Lung (tissue), 12 donors: ENCODE measurements around the gene HSPB3. TPM values are rescaled to one million over a fixed set of nuclear protein-coding genes. Genes with fewer than 3 reads are reported as not detected.
A peak's percentile ranks its signal among the peaks of the same experiment; 100 is the strongest.

Experiments
- ATAC-seq: fragments of 200-7000 bp; cut with Tn5 transposase; one replicate; pipeline ENCODE4 v1.9.1; 2020; ENCODE audit warnings: moderate number of reproducible peaks; ENCODE audit not compliant: insufficient read depth, low FRiP score
- DNase-seq, 3 donors: peaks; one replicate each; pipeline ENCODE4 v3.0.0-alpha.2; 2013 to 2017
- H3K27ac ChIP-seq, 2 donors: one replicate each; pipeline ENCODE4 v1.5.1; 2013; ENCODE audit warnings: mild to moderate bottlenecking in 2 of 2, moderate library complexity in 2 of 2, control low read depth in 1 of 2, inconsistent platforms in 1 of 2, low read depth in 1 of 2, low read length in 1 of 2
- H3K27me3 ChIP-seq, 3 donors: one replicate each; pipeline ENCODE4 v1.5.1; 2013; ENCODE audit warnings: low read length in 2 of 3; ENCODE audit not compliant: control insufficient read depth in 3 of 3, insufficient read depth in 3 of 3
- H3K36me3 ChIP-seq, 4 donors: one replicate each; pipeline ENCODE4 v1.5.1; 2013; ENCODE audit warnings: low read length in 4 of 4, mild to moderate bottlenecking in 1 of 4, moderate library complexity in 1 of 4; ENCODE audit not compliant: control insufficient read depth in 4 of 4, insufficient read depth in 4 of 4
- H3K4me1 ChIP-seq, 5 donors: one replicate each; pipeline ENCODE4 v1.5.1; 2013; ENCODE audit warnings: low read length in 5 of 5, mild to moderate bottlenecking in 2 of 5, moderate library complexity in 1 of 5; ENCODE audit not compliant: control insufficient read depth in 5 of 5, insufficient read depth in 5 of 5
- H3K4me3 ChIP-seq: one replicate; pipeline ENCODE4 v1.5.1; 2013; ENCODE audit warnings: mild to moderate bottlenecking, control low read depth, moderate library complexity
- H3K9ac ChIP-seq, 2 donors: one replicate each; pipeline ENCODE4 v1.5.1; 2013; ENCODE audit warnings: low read length in 2 of 2, control low read depth in 1 of 2; ENCODE audit not compliant: insufficient read depth in 1 of 2
- H3K9me3 ChIP-seq, 4 donors: one replicate each; pipeline ENCODE4 v1.5.1; 2013; ENCODE audit warnings: low read length in 3 of 4, mild to moderate bottlenecking in 1 of 4, moderate library complexity in 1 of 4; ENCODE audit not compliant: control insufficient read depth in 4 of 4, insufficient read depth in 3 of 4
- CTCF ChIP-seq: IDR thresholded peaks from 2 replicates; pipeline ENCODE4 v1.5.1; 2012; ENCODE audit warnings: mild to moderate bottlenecking; ENCODE audit errors: control extremely low read depth, extremely low read depth
- WGBS, 2 donors: extraction: QIAGEN DNeasy Blood & Tissue Kit; methylation state at CpG; one replicate each; pipeline ENCODE4 v1.1.7; 2013; 5-methylcytosine and 5-hydroxymethylcytosine counted together
- polyA plus RNA-seq, 2 donors: library from polyadenylated mRNA; stranded (reverse); fragments of 200-250 nt; gene quantifications; one replicate each; pipeline ENCODE4 v1.2.1, GENCODE V29; 2013
- total RNA-seq, 2 donors: library from RNA; depleted of rRNA in 1 of 2; stranded (reverse); fragments of >200 nt in 1 of 2; gene quantifications; one replicate each; pipeline ENCODE4 v1.2.1, GENCODE V29; 2014 to 2021
- donor health status: control.
- donor health status: control.
- donor health status: Bipolar disorder and iron deficiency.
- donor health status: healthy.
- donor health status: DM: yes; HTN: yes; CAD: no.

Gene HSPB3
- total and polyA plus RNA-seq, 4 donors: 0.47 to 1.7 (median 1.5) TPM; not detected in 1

GRCh38 chr5:54462281-54462680, 6.8 kb downstream of the HSPB3 start:
- H3K4me1 ChIP-seq: peaks cover under 1 to 5% (median 4%) of the 10 kb centered on the region in 5 donors
- no peak overlapping the region for H3K9ac ChIP-seq
- no peak for TF ChIP-seq CTCF
- no peak overlapping the region for H3K4me3 ChIP-seq
- peaks cover 0 to 4% (median 0%) of the 10 kb centered on the region in 4 donors for H3K9me3 ChIP-seq
- no peaks in the 10 kb centered on the region for H3K36me3 ChIP-seq
- no peak for DNase-seq
- ATAC-seq: no peak
- WGBS, 2 donors: 72 to 76% methylated on average over 5 of the region's 5 CpGs
- H3K27me3 ChIP-seq: no peaks in the 10 kb centered on the region
- no peak overlapping the region for H3K27ac ChIP-seq

- ATAC-seq (no peak), DNase-seq (no peak)
- no peaks in the 10 kb centered on the region for H3K36me3 ChIP-seq
- no peak overlapping the region for H3K9ac ChIP-seq
- no peaks in the 10 kb centered on the region for H3K27me3 ChIP-seq
- 78 to 88% methylated on average over 4 of the region's 4 CpGs for WGBS, 2 donors
- peaks cover 0 to 4% (median 0%) of the 10 kb centered on the region in 4 donors for H3K9me3 ChIP-seq
- no peak overlapping the region for H3K4me3 ChIP-seq
- H3K27ac ChIP-seq: no peak overlapping the region
- no peak for TF ChIP-seq CTCF
- peaks cover 0 to 8% (median 0%) of the 10 kb centered on the region in 5 donors for H3K4me1 ChIP-seq
Measured at GRCh38 chr5:54463713-54464112, 8.2 kb downstream of the HSPB3 start.

GRCh38 chr5:54469622-54470021, 14.1 kb downstream of the HSPB3 start:
- no peaks in the 10 kb centered on the region for H3K27me3 ChIP-seq
- no peaks in the 10 kb centered on the region for H3K9me3 ChIP-seq
- peak overlapping the region in 1 of 2 donors; percentile 80 for H3K27ac ChIP-seq
- ATAC-seq (no peak), DNase-seq (peak in 2 of 3 donors; percentile 18 to 33)
- 31 to 47% methylated on average over 2 of the region's 2 CpGs for WGBS, 2 donors
- H3K9ac ChIP-seq: no peak overlapping the region
- no peak for TF ChIP-seq CTCF
- peaks cover 0 to 9% (median 0%) of the 10 kb centered on the region in 5 donors for H3K4me1 ChIP-seq
- H3K4me3 ChIP-seq: no peak overlapping the region
- no peaks in the 10 kb centered on the region for H3K36me3 ChIP-seq

- H3K9me3 ChIP-seq: no peaks in the 10 kb centered on the region
- H3K4me3 ChIP-seq: no peak overlapping the region
- 56 to 75% methylated on average over 2 of the region's 2 CpGs for WGBS, 2 donors
- no peak overlapping the region for H3K9ac ChIP-seq
- TF ChIP-seq CTCF: no peak
- ATAC-seq: no peak
- H3K4me1 ChIP-seq: peaks cover 0 to 9% (median 0%) of the 10 kb centered on the region in 5 donors
- no peaks in the 10 kb centered on the region for H3K36me3 ChIP-seq
- H3K27ac ChIP-seq: no peak overlapping the region
- DNase-seq: no peak
- no peaks in the 10 kb centered on the region for H3K27me3 ChIP-seq
Measured at GRCh38 chr5:54470128-54470527, 14.6 kb downstream of the HSPB3 start.
